HG03108 (cell line): ENCODE data around the gene SRRM5.

Experiments
- ATAC-seq: cut with Tn5 transposase; IDR thresholded peaks from one replicate; pipeline ENCODE4 v1.9.1; 2021; ENCODE audit warnings: moderate library complexity; ENCODE audit not compliant: unreplicated experiment

The SRRM5 gene

GRCh38 chr19:43664018-43664417 is 52.1 kb downstream of the SRRM5 start:
- ATAC-seq: no peak
